Measurements from ENCODE around the gene UTF1.

The UTF1 gene, protein sequence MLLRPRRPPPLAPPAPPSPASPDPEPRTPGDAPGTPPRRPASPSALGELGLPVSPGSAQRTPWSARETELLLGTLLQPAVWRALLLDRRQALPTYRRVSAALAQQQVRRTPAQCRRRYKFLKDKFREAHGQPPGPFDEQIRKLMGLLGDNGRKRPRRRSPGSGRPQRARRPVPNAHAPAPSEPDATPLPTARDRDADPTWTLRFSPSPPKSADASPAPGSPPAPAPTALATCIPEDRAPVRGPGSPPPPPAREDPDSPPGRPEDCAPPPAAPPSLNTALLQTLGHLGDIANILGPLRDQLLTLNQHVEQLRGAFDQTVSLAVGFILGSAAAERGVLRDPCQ

DNA sequence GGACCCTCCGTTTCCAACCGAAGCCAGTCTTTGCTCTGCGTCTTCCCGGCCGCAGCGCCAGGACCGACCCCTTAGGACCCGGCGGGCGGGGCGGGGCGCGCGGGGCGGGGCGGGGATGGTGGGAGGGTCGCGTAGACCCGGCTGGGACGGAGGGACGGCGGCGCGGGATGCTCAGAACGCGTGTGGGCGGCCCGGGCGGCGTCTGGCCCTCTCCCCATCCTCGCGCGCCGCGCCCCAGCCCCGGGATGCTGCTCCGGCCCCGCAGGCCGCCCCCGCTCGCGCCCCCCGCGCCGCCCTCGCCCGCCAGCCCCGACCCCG is at the start of gene UTF1:
Gene UTF1 (plus strand): TSS at position 174 of the 318 bp plus-strand sequence. CDS start 72 bp downstream, at position 246.
- no peak within 1 kb of the TSS for H3K27ac ChIP-seq
- DNase-seq (ENCODE audit: low read depth, low spot score) = no peak

GRCh38 chr10:133180965-133181639 is 48.9 kb upstream of the UTF1 start:
- H3K27ac ChIP-seq = no peak overlapping the region
- DNase-seq (ENCODE audit: low read depth, low spot score) = no peak

- no peak overlapping the region for H3K27ac ChIP-seq
- DNase-seq (ENCODE audit: low read depth, low spot score) = no peak
Measured at GRCh38 chr10:133182190-133182589, 47.8 kb upstream of the UTF1 start.

DNA sequence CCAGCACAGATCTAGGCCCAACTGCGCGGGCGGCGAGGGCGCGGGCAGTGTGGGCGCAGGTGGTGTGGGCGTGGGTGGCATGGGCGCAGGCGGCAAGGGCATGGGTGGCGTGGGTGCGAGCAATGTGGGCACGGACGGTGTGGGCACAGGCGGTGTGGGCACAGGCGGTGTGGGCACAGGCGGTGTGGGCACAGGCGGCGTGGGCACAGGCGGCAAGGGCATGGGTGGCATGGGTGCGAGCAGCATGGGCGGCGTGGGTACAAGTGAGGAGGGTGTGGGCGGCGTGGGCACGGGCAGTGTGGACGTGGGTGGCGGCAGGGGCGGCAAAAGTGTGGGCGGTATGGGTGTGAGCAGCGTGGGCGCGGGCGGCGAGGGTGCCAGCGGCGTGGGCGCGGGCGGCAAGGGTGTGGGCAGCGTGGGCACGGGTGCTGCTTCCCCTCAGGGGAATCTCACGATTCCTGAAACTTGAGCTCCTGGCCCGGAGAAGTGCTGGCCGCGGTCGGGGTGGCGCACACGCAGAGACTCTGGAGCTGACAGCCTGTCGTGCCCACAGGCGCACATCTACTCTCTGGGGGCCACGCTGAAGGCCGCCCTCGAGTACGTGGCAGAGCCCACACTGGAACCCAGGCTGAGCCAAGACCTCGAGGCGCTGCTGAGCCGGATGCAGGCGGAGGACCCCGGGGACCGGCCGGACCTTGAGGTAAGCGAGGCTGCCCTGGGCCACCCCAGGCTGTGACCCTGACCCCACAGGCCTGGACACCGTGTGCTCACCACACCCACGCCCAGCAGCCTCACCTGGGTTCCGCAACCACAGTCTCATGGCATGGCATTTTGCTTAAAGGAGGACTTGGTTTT is 47.0 kb upstream of the UTF1 start:
- no peak for DNase-seq (ENCODE audit: low read depth, low spot score)
- no peak overlapping the region for H3K27ac ChIP-seq

- H3K27ac ChIP-seq = no peak overlapping the region
- no peak for DNase-seq (ENCODE audit: low read depth, low spot score)
Measured at GRCh38 chr10:133183646-133184378, 46.2 kb upstream of the UTF1 start.

GRCh38 chr10:133184591-133185244 is 45.3 kb upstream of the UTF1 start:
- no peak for DNase-seq (ENCODE audit: low read depth, low spot score)
- H3K27ac ChIP-seq = no peak overlapping the region

- no peak for DNase-seq (ENCODE audit: low read depth, low spot score)
- H3K27ac ChIP-seq = no peak overlapping the region
Measured at GRCh38 chr10:133185421-133185820, 44.6 kb upstream of the UTF1 start.

- no peak for DNase-seq (ENCODE audit: low read depth, low spot score)
Measured at GRCh38 chr10:133185916-133186315, 44.1 kb upstream of the UTF1 start.

GRCh38 chr10:133186416-133187090 is 43.5 kb upstream of the UTF1 start:
- no peak for DNase-seq (ENCODE audit: low read depth, low spot score)
- H3K27ac ChIP-seq = no peak overlapping the region

More at GRCh38 chr10:133185916-133186315, 44.1 kb upstream of the UTF1 start:
- no peak overlapping the region for H3K27ac ChIP-seq

DNA sequence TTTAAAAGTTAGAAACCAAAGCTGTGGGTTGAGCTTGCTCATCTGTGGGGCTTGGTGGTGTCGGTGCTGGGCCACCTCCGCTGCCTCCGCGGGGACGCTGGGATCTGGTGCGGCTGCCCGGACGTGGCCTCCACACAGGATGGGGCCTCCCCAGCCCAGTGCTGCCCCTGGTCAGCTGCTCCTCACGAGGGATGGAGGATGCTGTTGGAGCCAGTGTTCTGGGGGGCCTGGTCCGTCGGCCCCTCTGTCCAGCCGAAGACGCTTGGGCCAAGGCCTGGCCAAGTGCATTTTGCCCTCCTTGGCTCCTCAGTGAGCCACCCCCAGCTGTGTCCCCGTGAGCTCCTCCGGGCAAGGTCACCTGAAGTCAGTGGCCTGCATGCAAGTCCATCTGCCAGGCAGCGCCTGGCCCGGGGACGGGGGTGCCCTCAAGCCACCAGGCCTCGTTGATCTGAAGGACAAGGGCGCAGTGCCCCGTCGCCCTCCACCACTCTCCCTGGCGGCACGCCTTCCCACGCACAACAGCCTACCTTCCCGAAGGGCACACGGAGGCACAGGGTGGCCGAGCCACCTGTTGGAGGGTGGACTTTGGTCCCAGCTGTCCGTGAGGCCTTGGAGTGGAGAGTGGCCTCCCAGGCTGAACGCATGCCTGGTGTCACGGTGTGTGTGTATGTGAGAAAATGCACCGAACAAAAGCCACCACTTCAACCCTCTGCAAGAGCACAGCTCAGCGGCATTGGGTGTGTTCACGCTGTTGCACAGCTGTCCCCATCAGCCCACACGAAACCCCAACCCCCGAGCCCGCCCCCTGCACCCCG is 42.7 kb upstream of the UTF1 start:
- DNase-seq (ENCODE audit: low read depth, low spot score) = no peak
- no peak overlapping the region for H3K27ac ChIP-seq

DNA sequence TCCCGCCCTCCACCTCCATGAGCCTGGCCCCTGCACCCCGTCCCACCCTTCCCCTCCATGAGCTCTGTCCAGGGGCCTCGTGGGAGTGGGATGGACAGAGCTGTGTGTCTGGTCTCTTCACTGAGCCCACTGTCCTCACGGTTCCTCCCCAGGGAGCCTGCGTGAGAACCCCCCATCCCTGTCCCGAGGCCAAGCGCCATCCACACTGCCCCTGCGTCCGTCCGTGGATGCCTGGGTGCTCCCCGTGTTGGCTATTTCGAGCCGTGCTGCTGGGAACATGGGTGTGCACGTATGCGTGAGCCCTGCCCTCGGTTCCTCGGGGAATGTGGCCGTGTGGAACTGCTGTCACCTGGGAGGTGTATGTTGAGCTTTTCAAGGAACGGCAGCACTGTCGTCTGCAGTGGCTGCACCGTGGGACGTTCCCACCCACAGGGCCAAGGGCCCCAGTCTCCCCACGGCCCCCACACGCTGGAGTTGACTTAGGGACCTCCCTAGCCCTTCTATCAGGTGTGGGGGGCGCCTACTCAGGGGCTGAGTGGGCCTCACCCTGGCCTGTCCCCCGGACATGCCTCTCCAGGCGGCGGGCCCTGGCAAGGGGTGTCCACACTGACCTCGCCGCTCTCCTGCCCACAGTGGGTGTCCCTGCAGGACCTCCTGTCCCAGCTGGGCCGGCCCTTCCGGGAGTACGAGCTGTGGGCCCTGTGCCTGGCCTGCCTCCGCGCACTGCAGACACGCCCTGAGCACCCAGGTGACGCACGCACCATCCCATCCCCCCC is 41.9 kb upstream of the UTF1 start:
- H3K27ac ChIP-seq = no peak overlapping the region
- DNase-seq (ENCODE audit: low read depth, low spot score) = no peak

DNA sequence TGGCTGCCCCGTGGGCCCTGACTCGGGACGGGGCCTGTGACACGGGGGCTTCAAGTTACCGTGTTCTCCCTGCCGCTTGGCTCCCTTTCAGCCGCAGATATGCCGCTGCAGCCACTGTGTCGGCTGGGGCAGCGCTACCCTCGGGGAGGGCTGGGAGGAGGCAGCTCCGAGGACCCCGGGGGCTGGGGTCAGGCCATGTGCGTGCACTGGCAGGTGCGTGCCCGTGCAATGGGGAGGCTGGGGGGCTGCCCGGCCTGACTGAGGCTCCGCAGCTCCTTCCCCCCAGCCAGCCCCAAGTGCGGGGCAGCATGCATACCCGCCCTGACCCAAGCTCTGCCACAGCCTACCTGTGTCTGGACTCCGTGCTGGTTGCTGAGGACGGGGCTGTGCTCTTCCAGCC is 40.8 kb upstream of the UTF1 start:
- DNase-seq (ENCODE audit: low read depth, low spot score) = no peak

DNA sequence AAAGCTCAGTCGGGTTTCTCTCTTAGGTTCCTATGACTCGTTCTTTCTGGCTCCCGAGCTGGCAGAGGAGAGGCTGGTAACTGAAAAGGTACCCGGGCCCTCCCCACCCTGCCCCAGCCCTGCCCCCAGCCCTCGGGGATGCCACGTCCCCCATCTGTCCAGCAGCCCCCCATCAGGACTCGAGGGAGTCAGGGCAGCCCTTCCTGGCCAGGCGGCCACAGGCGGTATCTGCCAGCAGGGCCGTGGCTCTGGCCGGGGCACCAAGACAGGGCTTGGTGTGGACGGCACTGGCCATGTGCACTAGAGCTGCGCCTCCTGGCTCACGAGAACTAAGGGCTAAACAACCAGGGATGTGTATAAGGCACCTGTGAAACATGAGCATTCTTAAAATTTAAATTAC is 40.3 kb upstream of the UTF1 start:
- no peak overlapping the region for H3K27ac ChIP-seq
- no peak for DNase-seq (ENCODE audit: low read depth, low spot score)

More for the DNA sequence above, 40.8 kb upstream of the UTF1 start:
- no peak overlapping the region for H3K27ac ChIP-seq

DNA sequence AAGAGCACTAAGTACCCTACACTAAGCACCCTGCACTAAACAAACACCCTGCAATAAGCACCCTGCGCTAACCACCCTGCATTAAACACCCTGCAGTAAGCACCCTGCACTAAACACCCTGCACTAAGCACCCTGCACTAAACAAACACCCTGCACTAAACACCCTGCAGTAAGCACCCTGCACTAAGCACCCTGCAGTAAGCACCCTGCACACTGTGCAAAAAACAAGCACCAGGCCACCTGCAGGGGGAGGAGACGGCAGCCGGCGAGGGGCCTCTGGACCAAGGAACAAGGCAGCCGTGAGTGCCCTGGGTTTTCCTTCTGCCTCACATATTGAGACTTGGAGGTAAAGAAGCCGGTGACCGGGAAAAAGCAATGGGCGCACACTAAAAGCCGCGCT is 39.8 kb upstream of the UTF1 start:
- no peak overlapping the region for H3K27ac ChIP-seq
- no peak for DNase-seq (ENCODE audit: low read depth, low spot score)

- no peak for DNase-seq (ENCODE audit: low read depth, low spot score)
- H3K27ac ChIP-seq = no peak overlapping the region
Measured at GRCh38 chr10:133191651-133192050, 38.4 kb upstream of the UTF1 start.

DNA sequence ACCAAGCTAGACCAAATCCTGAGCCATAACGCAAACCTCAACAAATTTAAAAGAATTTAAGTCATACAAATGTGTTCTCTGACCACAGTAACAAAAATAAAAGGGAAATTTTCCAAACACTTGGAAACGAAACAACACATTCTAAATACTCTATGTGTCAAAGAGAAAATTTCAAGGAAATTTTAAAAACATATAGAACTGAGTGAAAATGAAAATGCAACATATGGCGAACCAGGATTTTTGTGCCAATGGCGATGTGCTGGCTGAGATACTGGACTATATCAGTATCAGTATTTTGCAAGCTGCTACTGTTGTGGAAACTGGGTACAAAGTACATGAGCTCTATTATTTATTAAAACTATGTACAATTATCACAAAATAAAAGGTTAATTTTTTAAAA is 35.9 kb upstream of the UTF1 start:
- H3K27ac ChIP-seq = no peak overlapping the region
- DNase-seq (ENCODE audit: low read depth, low spot score) = no peak

DNA sequence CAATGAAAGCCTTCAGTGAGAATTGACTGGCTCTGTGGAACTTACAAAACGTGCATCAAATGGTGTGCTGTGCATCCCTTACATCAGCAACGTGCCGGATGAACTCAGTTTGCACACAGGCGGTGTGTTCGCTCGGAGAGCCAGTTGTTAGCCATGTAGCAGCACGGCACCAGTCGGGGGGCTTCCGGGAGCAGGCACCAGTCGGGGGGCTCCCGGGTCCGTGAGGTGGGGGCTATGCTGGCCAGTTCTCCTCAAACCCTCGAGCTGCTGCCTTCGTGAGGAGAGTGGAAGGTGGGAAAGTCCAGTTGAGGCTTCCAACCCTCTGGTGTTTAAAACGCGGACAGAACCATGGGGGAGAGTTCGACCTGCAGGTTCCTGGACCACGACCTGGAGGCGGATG is 34.9 kb upstream of the UTF1 start:
- no peak overlapping the region for H3K27ac ChIP-seq
- no peak for DNase-seq (ENCODE audit: low read depth, low spot score)

- no peak overlapping the region for H3K27ac ChIP-seq
- DNase-seq (ENCODE audit: low read depth, low spot score) = no peak
Measured at GRCh38 chr10:133195611-133196010, 34.4 kb upstream of the UTF1 start.
